ENCODE measurements around the gene KRTDAP.
A peak's percentile ranks its signal among the peaks of the same experiment; 100 is the strongest.

Gene KRTDAP

GRCh38 chr19:35512831-35513627 is 22.8 kb upstream of the KRTDAP start:
- DNase-seq, result no peak

GRCh38 chr19:35511337-35511736 is 21.1 kb upstream of the KRTDAP start:
- no peak for DNase-seq

GRCh38 chr19:35510626-35510964 is 20.3 kb upstream of the KRTDAP start:
- no peak for DNase-seq

GRCh38 chr19:35509861-35510625 is 19.8 kb upstream of the KRTDAP start:
- peak; percentile 86 for DNase-seq

- DNase-seq, result no peak
Measured at GRCh38 chr19:35509018-35509652, 18.9 kb upstream of the KRTDAP start.

- no peak for DNase-seq
Measured at GRCh38 chr19:35508129-35508528, 17.9 kb upstream of the KRTDAP start.

GRCh38 chr19:35507561-35507960 is 17.3 kb upstream of the KRTDAP start:
- DNase-seq, result no peak

- no peak for DNase-seq
Measured at GRCh38 chr19:35506011-35506410, 15.7 kb upstream of the KRTDAP start.

- DNase-seq, result no peak
Measured at GRCh38 chr19:35502751-35503150, 12.5 kb upstream of the KRTDAP start.

GRCh38 chr19:35501684-35502083 is 11.4 kb upstream of the KRTDAP start:
- DNase-seq, result no peak

GRCh38 chr19:35500611-35501010 is 10.3 kb upstream of the KRTDAP start:
- no peak for DNase-seq

GRCh38 chr19:35498984-35499527 is 8.8 kb upstream of the KRTDAP start:
- no peak for DNase-seq

- no peak for DNase-seq
Measured at GRCh38 chr19:35498220-35498619, 8.0 kb upstream of the KRTDAP start.

- no peak for DNase-seq
Measured at GRCh38 chr19:35497406-35497805, 7.1 kb upstream of the KRTDAP start.

- DNase-seq, result peak; percentile 78
Measured at GRCh38 chr19:35495107-35496064, 5.1 kb upstream of the KRTDAP start.

GRCh38 chr19:35493971-35494370 is 3.7 kb upstream of the KRTDAP start:
- DNase-seq, result no peak

GRCh38 chr19:35491836-35492360 is 1.6 kb upstream of the KRTDAP start:
- no peak for DNase-seq

- no peak for DNase-seq
Measured at GRCh38 chr19:35488677-35489076, 1.6 kb downstream of the KRTDAP start.

- DNase-seq, result no peak
Measured at GRCh38 chr19:35487656-35488182, 2.5 kb downstream of the KRTDAP start.

GRCh38 chr19:35486268-35486708 is 4.0 kb downstream of the KRTDAP start:
- DNase-seq, result no peak

- DNase-seq, result no peak
Measured at GRCh38 chr19:35484252-35485036, 5.8 kb downstream of the KRTDAP start.

All from right forelimb (tissue), 1 donor.